ENCODE measurements around the gene PDCD1.
A peak's percentile ranks its signal among the peaks of the same experiment; 100 is the strongest.

The PDCD1 gene

DNA sequence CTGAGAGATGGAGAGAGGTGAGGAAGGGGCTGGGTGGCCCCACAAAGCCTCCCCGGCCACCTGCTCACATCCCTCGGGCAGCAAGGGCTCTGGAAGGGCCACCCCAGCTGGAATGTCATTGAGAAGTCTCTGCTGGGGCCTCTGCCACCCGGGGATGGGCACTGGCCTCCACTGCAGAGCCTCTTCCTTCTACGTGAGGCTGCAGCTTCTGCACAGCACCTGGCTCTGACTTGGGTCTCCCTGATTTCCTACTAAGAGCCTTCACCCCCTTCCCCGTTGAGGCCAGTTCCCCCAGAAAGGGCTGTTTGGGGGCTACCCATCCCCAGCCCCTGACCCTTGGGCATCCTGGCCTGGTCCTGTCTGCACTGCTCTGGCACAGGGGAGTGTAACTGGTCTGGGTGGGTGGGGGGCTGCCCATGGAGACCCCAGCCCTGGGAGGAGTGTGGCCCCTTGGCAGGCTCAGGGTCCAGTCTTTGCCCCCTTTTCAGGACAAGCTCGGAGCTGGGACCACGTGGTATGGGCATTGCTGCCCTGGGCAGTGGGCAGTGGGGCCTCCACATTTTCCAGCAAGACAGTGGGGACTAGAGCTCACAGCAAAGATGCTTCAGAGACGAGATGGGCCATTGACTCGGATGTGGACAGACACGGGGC lies 5.6 kb downstream of the PDCD1 start:
- no peak for DNase-seq (ENCODE audit: low read depth in 1 of 2, low spot score in 1 of 2)

DNA sequence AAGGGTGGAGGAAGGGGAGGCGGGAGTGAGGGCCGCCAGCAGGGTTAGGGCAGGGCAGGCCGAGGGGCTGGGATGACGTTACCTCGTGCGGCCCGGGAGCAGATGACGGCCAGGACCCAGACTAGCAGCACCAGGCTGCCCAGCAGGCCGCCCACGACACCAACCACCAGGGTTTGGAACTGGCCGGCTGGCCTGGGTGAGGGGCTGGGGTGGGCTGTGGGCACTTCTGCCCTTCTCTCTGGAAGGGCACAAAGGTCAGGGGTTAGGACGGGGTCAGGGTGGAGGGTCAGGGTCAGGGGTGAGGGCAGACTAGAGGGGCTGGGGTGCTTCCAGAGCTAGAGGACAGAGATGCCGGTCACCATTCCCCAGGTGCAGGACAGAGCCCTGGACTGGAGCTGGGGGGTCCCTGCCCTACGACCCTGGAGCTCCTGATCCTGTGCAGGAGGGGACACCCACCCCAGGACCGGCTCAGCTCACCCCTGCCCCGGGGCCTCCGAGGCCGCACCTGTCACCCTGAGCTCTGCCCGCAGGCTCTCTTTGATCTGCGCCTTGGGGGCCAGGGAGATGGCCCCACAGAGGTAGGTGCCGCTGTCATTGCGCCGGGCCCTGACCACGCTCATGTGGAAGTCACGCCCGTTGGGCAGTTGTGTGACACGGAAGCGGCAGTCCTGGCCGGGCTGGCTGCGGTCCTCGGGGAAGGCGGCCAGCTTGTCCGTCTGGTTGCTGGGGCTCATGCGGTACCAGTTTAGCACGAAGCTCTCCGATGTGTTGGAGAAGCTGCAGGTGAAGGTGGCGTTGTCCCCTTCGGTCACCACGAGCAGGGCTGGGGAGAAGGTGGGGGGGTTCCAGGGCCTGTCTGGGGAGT lies 6.3 kb downstream of the PDCD1 start:
- no peak for DNase-seq (ENCODE audit: low read depth in 1 of 2, low spot score in 1 of 2)

DNA sequence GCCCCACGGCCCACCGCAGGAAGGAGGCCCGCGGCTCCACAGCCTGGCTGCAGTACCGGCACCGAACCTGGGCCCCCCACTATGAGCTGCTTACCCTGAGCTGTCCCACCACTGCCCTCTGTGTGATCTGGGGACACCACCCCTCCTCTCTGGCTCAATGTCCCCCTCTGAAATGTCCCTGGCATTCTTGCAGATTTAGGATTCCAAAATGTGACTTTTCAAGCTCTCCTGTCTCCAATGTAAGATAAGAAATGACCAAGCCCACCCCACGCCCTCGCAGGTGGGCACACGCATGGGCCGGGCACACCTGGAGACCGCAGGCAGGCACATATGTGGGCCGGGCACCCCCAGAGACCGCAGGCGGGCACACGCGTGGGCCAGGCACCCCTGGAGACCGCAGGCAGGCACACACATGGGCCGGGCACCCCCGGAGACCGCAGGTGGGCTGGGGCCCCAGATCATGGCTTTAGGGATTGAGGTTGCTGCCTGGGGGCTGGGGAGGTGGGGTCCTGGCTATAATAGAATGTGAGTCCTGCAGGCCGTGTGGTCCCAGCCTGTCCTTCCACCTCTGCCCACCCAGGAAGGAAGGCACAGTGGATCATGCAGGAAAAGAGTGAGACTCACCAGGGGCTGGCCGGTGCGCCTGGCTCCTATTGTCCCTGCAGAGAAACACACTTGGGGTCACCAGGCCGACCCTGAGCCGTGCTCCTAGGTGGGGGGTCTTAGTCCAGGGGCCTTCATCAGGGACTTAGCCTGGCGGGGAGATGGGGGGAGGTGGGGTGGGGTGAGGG lies 7.2 kb downstream of the PDCD1 start:
- DNase-seq (ENCODE audit: low read depth in 1 of 2, low spot score in 1 of 2) = no peak

DNA sequence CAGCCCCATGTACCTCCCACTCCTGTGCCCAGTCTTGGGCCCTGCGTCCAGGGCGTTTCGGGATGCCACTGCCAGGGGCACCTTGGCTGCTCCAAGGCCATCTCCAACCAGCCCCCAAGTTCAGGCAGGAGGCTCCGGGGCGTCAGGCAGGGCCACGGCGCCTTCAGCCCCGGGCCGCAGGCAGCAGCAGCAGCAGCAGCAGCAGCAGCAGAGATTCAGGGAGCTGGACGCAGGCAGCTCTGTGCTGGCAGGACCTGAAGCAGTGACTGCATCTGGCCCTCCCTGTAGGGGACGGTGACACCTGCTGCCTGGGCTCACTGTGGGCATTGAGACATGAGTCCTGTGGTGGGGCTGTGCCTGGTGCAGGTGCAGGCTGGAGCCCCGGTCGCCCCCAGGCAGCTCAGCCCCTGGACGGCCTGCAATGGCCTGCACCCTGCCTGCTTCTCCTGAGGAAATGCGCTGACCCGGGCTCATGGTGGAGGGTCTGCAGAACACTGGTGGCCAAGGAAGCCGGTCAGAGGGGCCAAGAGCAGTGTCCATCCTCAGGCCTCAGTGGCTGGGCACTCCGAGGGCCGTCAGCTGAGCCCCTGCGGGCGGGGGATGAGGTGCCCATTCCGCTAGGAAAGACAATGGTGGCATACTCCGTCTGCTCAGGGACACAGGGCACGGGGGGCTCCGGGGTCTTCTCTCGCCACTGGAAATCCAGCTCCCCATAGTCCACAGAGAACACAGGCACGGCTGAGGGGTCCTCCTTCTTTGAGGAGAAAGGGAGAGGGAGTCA lies 8.0 kb downstream of the PDCD1 start:
- DNase-seq (ENCODE audit: low read depth in 1 of 2, low spot score in 1 of 2) = no peak

DNA sequence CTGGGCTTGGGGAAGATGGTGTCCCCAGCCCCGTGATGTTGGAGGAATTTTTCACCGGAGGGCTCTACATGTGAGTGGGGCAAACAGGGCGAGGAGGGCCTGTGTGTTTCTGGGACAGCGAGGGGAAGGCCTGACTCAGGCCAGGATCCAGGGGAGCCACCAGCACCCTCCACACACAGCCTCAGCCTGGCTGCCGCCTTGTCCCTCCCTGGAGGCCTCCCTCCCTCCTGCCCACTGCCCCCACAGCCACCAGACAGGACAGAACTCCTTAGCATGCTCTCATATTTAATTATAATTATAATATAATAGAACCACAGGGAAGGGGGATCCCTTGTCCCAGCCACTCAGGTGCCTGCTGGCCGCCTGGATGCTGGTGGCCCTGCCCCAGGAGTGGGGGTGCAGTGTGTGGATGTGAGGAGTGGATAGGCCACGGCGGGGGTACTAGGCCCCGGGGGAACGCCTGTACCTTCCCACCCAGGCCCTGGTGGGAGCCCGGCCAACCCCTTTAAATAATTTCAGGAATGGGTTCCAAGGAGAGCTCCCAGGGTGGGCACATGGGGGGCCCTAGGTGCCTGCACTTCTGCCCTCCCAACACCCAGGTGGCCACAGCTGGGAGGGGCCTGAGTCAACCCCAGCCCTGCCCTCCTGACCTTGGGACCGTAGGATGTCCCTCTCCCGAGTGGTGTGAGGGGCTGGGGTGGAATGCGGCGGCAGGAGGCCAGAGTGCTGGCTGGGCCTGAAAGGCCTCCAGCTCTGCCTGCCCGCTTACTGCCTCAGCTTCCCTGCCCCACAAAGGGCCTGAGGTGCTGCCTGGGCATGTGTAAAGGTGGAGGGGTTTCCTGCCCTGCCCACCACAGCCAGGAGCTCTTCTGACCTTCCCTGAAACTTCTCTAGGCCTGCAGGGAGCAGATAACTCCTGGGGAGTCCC lies 8.8 kb downstream of the PDCD1 start:
- no peak for DNase-seq (ENCODE audit: low read depth in 1 of 2, low spot score in 1 of 2)

DNA sequence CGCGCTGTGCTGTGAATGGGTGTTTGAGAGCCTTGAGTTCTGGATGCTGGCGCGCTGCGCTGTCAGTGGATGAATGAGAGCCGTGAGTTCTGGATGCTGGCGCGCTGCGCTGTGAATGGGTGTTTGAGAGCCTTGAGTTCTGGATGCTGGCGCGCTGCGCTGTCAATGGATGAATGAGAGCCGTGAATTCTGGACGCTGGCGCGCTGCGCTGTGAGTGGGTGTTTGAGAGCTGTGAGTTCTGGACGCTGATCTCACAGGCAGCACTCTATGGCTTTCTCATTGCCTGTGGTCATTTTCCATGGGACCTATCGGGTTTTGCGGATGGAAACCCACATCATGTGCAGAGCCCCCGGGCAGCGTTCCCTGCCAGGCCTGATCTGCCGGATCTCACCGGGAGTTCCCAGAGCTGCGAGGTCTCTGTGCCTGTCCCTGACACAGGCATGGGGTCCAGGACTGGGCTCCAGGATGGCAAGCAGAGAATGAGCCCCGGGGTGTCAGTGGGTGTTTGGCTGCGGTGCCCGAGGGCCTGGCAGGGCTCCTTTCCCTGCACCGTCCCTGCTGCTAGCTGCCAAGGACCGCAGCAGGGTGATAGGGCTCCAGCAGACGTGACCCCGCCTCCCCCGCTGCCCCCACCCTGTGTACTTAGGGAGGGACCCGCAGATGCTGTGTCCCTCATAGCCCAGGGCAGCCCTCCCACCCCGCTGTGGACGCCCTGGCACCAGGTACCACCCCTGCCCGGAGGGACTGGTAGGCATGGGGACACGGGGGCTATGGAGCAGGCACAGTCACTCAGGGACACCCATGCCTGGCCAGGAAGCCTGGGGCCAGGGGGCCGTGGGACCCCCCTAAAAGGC lies 9.7 kb downstream of the PDCD1 start:
- DNase-seq (ENCODE audit: low read depth in 1 of 2, low spot score in 1 of 2) = no peak

DNA sequence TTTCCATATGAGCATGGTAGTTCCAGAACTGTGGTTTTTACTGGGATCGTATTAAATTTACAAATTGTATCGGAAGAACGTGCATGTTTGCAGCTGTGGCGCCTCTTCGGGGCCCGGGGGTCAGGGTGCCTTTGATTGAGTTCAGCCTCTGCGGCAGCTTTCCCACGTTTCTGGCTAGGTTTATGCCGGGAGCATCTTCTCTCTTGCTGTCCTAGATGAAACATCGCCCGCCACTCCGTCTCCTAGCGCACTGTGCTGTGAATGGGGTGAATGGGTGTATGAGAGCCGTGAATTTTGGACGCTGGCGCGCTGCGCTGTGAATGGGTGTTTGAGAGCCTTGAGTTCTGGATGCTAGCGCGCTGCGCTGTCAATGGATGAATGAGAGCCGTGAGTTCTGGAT lies 12.3 kb downstream of the PDCD1 start:
- DNase-seq (ENCODE audit: low read depth in 1 of 2, low spot score in 1 of 2) = no peak

DNA sequence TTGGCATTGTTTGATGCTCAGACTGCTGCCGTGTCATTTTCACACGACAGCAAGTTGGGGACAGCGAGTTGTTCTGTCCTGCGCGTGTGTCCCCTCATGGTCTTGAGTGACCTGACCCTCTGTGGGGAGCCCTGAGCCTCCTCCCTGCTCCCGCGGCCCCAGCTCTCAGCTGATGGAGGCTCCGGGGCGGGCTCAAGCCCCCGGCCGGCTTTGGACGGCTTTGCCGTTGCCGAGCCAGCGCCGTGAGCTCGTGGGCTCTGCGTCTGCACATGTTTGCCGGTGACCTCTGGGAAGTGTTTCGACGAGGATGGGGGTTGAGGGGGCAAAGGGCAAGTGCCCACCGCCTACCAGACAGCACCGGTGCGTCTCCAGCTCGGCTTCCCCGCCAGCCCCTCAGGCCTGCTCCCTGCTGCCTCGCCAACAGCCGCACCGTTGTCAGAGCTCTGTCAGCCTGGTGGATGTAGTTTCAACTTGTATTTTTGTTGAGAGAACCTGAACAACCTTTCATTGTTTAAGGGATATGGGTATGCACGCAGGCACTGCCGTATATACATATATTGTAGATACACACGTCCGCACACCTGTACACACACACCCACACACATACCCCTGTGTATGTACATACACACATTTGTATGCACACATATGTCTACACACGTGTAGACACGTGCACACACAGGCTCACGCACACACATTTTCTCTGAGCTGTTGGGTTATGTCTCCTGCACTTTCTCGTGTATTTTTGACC lies 13.7 kb downstream of the PDCD1 start:
- DNase-seq (ENCODE audit: low read depth in 1 of 2, low spot score in 1 of 2) = no peak

DNA sequence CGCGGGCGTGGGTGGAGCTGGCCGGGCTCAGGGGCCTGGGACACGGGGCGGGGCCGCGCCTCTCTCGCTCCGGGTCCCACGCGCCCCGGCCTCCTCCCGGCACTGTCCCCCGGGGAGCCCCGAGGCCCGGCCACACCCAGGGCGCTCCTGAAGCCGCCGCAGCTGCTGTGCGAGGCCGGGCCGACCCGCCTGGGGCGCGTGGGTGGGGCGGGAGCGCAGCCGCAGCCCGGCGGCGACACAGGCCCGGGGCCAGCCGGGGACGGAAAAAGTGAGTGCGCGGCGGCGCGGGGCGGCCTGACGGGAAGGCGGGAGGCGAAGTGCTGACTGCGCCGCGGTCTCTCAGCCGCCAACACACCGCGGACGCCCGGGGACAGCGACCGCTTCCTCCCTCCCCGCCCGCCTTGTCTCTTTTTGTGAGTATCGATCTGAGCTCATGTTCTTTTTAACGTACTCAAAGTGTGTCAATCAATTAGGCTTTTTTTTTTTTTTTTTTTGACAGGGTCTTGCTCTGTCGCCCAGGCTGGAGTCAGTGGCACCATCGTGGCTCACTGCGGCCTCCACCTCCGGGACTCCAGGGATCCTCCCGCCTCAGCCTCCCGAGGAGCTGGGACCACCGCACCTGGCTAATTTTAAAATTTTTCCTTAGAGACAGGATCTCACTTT lies 14.5 kb downstream of the PDCD1 start:
- peak; percentile 75 to 76 for DNase-seq (ENCODE audit: low read depth in 1 of 2, low spot score in 1 of 2)

DNA sequence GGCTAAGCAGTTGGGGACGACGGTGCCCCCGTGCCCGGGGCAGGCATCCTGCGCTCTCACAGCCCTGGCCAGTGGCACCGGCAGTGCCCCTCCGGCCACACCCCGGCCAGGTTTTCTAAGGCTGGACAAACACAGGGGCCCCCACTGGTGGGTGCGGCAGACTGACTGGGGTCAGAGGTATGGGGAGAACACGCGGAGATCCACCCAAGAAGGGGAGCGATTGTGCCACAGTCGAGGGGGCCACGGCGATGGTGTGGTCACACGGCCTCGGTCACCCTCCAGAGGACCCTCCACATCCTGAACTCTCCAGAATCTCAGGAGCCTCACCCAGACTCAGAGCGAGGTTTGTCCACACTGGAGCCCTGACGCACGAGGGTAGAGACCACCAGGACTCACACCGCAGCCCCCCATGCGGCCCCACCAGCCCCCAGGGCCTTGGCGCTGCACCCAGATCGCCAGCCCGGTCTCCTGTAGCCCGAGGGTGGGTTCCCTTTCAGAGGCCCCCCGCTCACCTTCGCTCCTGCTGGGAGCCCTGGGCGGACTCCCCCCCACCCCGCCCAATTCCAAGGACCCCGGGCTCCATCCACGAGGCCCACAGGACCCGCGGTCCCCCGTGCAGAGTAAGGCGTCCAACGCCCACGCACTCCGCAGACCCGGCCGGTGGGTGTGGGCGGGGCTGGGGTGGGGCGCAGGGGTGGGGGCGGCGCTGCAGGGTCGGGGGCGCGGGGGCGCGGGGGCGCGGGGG lies 15.2 kb downstream of the PDCD1 start:
- DNase-seq (ENCODE audit: low read depth in 1 of 2, low spot score in 1 of 2) = no peak

DNA sequence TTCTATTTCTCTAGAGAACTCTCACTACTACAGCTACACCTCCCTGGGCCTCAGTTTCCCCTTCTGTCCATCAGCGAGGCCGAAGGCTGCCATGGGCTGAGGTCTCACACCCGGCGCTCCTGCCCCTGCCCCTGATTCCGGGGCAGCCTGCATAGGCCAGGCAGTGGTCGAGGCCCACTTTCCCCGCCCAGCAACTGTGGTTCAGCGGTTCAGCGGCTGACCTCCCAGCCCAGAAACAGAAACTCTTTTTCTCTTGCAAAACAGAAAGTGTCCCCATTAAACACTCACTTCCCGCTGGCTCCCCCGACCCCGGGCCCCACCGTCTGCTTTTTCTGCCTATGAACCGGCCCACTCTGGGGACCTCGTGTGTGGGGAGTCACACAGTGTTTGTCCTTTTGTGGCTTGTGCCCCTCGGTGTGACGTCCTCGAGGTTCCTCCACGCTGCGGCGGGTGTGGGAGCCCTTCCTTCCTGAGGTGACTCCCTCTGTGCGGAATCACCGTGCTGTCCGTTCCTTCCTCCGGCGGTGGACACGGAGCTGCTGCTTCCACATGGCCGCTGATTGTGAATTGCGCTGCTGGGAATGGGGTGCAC lies 16.0 kb downstream of the PDCD1 start:
- no peak for DNase-seq (ENCODE audit: low read depth in 1 of 2, low spot score in 1 of 2)

DNA sequence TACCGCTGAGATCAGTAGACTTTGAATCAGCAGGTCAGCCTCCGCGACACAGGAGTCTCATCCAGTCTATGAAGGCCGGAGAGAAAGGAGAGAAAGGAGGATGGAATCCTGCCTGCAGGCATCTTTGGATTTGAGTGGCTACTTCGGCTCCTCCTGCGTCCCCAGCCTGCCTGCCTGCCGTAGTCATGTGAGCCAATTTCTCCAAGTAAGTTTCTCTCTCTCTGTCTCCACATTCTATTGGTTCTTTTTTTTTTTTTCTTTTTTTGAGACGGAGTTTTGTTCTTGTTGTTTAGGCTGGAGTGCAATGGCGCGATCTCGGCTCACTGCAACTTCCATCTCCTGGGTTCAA lies 16.7 kb downstream of the PDCD1 start:
- no peak for DNase-seq (ENCODE audit: low read depth in 1 of 2, low spot score in 1 of 2)

DNA sequence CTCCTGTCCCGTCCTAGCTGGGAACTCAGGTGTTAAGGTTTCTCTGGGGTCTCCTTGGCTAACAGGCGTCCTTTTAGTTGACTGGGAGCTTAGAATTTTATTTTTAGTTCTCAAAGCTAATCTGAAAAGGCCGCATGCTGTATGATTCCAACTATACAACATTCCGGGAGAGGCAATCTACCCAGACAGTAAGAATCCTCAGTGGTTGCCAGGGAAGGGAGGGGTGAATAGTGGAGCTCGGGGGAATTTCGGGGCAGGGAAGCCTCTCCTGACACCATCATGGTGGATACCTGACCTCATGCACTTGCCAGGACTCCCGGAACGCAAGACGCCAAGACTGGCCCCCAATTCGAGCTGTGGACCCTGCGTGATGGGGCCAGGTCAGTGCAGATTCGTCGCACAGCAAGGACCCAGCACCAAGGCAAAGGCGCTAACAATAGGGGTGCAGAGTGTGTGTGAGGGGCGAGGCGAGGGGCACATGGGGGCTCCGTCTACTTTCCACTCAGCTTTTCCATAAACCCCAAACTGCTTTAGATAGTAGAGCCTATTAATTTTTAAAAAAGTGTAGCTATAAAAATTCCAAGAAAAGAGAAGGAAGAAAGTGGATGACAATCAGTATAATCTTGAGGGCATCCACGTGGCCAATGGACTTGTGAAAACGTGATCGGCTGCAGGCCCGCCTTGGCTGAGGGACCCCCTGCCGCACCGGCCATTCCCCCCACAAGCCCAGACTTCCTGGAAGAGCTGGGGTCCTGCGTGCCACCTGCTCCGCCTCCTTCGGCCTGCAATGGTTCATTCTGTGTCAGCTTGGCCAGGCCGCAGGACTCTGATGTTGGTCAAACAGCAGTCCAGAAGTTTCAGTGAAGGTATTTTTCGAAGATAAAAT lies 17.3 kb downstream of the PDCD1 start:
- no peak for DNase-seq (ENCODE audit: low read depth in 1 of 2, low spot score in 1 of 2)

DNA sequence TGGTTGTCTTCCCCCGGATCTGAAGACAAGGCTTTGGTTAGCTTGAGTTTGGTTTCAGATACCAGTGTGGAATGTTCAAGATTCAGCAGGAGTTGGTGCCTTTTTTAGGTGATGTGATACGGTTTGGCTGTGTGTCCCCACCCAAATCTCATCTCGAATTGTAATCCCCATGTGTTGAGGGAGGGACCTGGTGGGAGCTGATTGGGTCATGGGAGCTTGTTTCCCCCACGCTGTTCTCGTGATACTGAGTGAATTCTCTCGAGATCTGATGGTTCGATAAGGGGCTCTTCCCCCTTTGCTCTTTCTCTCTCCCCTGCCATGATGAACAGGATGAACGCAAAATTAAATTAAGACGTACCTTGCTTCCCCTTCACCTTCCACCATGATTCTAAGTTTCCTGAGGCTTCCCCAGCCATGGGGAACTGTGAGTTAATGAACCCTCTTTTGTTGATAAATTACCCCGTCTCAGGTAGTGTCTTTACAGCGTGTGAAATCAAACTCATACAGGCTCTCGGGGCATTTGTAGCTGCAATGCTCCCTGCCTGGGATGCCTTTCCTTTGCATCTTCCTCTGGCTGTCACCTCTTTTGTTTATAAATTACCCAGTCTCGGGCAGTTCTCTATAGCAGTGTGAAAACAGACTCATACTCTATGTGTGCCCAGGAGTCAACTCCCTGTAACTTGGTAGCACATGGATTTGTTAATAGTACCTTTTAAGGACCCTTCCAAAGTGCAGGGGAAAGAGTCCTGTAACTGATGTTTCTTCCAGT lies 21.3 kb downstream of the PDCD1 start:
- DNase-seq (ENCODE audit: low read depth in 1 of 2, low spot score in 1 of 2) = no peak

DNA sequence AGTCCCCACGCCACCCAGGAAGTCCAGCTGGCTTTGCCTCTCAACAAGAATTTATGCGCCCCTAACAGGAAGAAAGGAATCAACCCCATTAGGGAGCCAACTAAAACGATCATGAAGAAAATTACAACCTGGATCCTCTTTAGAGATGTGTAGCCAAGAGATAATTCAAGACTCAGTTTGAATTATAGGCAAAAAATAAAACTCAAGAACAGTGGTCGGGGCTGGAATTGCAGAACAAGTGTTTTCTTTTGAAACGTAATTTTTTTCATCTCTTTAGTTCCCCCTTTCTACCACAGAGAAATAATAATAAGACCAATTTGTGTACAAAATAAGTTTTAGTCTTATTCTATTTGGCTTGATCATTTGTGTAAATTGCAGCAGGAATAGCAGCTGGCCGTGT lies 22.4 kb downstream of the PDCD1 start:
- DNase-seq (ENCODE audit: low read depth in 1 of 2, low spot score in 1 of 2) = no peak
